Trophoblast cell (in vitro differentiated cells and primary cell): Measurements from ENCODE around the gene PSMC1.

Source experiments
- DNase-seq, 2 donors: peaks; one replicate each; pipeline ENCODE4 v3.0.0-alpha.2; 2016
- H2AFZ ChIP-seq: 2 replicates; pipeline ENCODE4 v1.6.1; 2013; ENCODE audit warnings: low read length, moderate library complexity, mild to moderate bottlenecking; ENCODE audit not compliant: insufficient read depth, poor library complexity
- H2AK5ac ChIP-seq: 2 replicates; pipeline ENCODE4 v1.6.1; 2013; ENCODE audit warnings: mild to moderate bottlenecking, low read length
- H2BK120ac ChIP-seq: 2 replicates; pipeline ENCODE4 v1.6.1; 2013; ENCODE audit warnings: low read length, mild to moderate bottlenecking, moderate library complexity; ENCODE audit not compliant: insufficient read depth, poor library complexity
- H2BK12ac ChIP-seq: 2 replicates; pipeline ENCODE4 v1.6.1; 2013; ENCODE audit warnings: mild to moderate bottlenecking, low read length, moderate library complexity
- H2BK5ac ChIP-seq: 2 replicates; pipeline ENCODE4 v1.6.1; 2013; ENCODE audit warnings: low read length, low read depth, moderate library complexity, mild to moderate bottlenecking; ENCODE audit not compliant: poor library complexity
- H3K14ac ChIP-seq: 2 replicates; pipeline ENCODE4 v1.6.1; 2013; ENCODE audit warnings: mild to moderate bottlenecking, low read length
- H3K18ac ChIP-seq: 2 replicates; pipeline ENCODE4 v1.6.1; 2013; ENCODE audit warnings: mild to moderate bottlenecking, low read length
- H3K23ac ChIP-seq: 2 replicates; pipeline ENCODE4 v1.6.1; 2013; ENCODE audit warnings: low read length
- H3K27ac ChIP-seq: 2 replicates; pipeline ENCODE4 v1.5.1; 2013; ENCODE audit warnings: low read depth, mild to moderate bottlenecking, inconsistent platforms, low read length, moderate library complexity
- H3K27me3 ChIP-seq: 2 replicates; pipeline ENCODE4 v1.6.1; 2013; ENCODE audit warnings: inconsistent platforms, mild to moderate bottlenecking, low read length, moderate library complexity; ENCODE audit not compliant: insufficient read depth
- H3K36me3 ChIP-seq, 2 experiments: 1 replicate in 1 of 2; 2 replicates in 1 of 2; pipeline ENCODE4 v1.6.1; 2013; ENCODE audit warnings: low read length in 2 of 2, mild to moderate bottlenecking in 2 of 2, moderate library complexity in 1 of 2; ENCODE audit not compliant: insufficient read depth in 2 of 2, control insufficient read depth in 1 of 2
- H3K4ac ChIP-seq: 2 replicates; pipeline ENCODE4 v1.6.1; 2013; ENCODE audit warnings: low read depth, mild to moderate bottlenecking, low read length, moderate library complexity
- H3K4me1 ChIP-seq, 2 experiments: 1 replicate in 1 of 2; 2 replicates in 1 of 2; pipeline ENCODE4 v1.6.1; 2013; ENCODE audit warnings: low read length in 2 of 2, mild to moderate bottlenecking in 2 of 2, moderate library complexity in 1 of 2; ENCODE audit not compliant: insufficient read depth in 2 of 2, control insufficient read depth in 1 of 2
- H3K4me2 ChIP-seq: 2 replicates; pipeline ENCODE4 v1.6.1; 2013; ENCODE audit warnings: inconsistent platforms, mild to moderate bottlenecking, low read length, moderate library complexity
- H3K4me3 ChIP-seq: 2 replicates; pipeline ENCODE4 v1.5.1; 2013; ENCODE audit warnings: mild to moderate bottlenecking, low read depth, low read length, inconsistent platforms
- H3K79me1 ChIP-seq: one replicate; pipeline ENCODE4 v1.6.1; 2013; ENCODE audit warnings: low read length
- H3K79me2 ChIP-seq: 2 replicates; pipeline ENCODE4 v1.6.1; 2013; ENCODE audit warnings: low read length, mild to moderate bottlenecking; ENCODE audit not compliant: control insufficient read depth, insufficient read depth, poor library complexity
- H3K9ac ChIP-seq: 2 replicates; pipeline ENCODE4 v1.6.1; 2013; ENCODE audit warnings: mild to moderate bottlenecking, low read length
- H3K9me3 ChIP-seq: 2 replicates; pipeline ENCODE4 v1.6.1; 2013; ENCODE audit warnings: low read depth, mild to moderate bottlenecking, control low read depth, inconsistent platforms, low read length; ENCODE audit not compliant: insufficient read depth
- H4K12ac ChIP-seq: 2 replicates; pipeline ENCODE4 v1.6.1; 2013; ENCODE audit warnings: low read depth, mild to moderate bottlenecking, low read length, moderate library complexity
- H4K8ac ChIP-seq: 2 replicates; pipeline ENCODE4 v1.6.1; 2013; ENCODE audit warnings: low read depth, mild to moderate bottlenecking, low read length, moderate library complexity
- H4K91ac ChIP-seq: one replicate; pipeline ENCODE4 v1.6.1; 2013; ENCODE audit warnings: low read depth, mild to moderate bottlenecking, low read length, moderate library complexity
- WGBS: extraction: QIAGEN DNeasy Blood & Tissue Kit; methylation state at CpG from one replicate; pipeline ENCODE4 v1.1.7; 2013; ENCODE audit warnings: missing lambda C conversion rate; ENCODE audit not compliant: insufficient read length, insufficient coverage; ENCODE audit errors: extremely low coverage; 5-methylcytosine and 5-hydroxymethylcytosine counted together

The PSMC1 gene

DNA sequence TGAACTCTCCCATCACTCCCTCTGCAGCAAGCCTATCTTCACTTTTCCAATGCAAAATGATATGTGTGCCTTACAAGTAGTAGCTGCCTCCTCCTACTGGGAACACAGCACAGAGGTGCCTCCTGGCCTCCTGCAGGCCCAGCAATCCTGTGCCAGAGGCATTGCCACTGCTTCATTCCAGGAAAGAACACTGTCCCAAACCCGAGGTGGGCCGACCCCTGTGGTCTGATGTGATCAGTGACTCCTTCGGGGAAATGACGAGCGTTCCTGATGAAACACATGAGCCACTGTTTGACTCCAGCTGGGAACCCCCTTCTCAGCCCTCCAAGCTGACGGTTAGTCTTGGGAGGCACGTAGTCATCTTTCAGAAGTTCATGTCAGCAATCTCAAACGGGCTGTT, 19.5 kb downstream of the PSMC1 start:
- Histone ChIP-seq H3K18ac (no peak overlapping the region), H3K14ac (no peak overlapping the region), H2BK5ac (no peak overlapping the region), H4K91ac (no peak overlapping the region), H3K9ac (no peak overlapping the region), H2AFZ (no peak overlapping the region), H3K36me3 (peaks cover 27 to 52% of the 10 kb centered on the region in 2 experiments), H3K4me3 (no peak overlapping the region), H3K9me3 (no peaks in the 10 kb centered on the region), H3K23ac (no peak overlapping the region), H4K12ac (no peak overlapping the region), H3K27ac (no peak overlapping the region), H3K27me3 (no peaks in the 10 kb centered on the region), H3K4me2 (no peak overlapping the region), H2AK5ac (no peak overlapping the region), H4K8ac (no peak overlapping the region), H3K79me2 (no peaks in the 10 kb centered on the region), H3K4ac (no peak overlapping the region), H3K4me1 (peaks cover 0 to 1% of the 10 kb centered on the region in 2 experiments), H3K79me1 (no peaks in the 10 kb centered on the region), H2BK120ac (no peak overlapping the region), H2BK12ac (no peak overlapping the region)
- WGBS, result no CpG with 5 or more reads among the region's 8 CpGs
- peak in 1 of 2 donors; percentile 22 for DNase-seq

DNA sequence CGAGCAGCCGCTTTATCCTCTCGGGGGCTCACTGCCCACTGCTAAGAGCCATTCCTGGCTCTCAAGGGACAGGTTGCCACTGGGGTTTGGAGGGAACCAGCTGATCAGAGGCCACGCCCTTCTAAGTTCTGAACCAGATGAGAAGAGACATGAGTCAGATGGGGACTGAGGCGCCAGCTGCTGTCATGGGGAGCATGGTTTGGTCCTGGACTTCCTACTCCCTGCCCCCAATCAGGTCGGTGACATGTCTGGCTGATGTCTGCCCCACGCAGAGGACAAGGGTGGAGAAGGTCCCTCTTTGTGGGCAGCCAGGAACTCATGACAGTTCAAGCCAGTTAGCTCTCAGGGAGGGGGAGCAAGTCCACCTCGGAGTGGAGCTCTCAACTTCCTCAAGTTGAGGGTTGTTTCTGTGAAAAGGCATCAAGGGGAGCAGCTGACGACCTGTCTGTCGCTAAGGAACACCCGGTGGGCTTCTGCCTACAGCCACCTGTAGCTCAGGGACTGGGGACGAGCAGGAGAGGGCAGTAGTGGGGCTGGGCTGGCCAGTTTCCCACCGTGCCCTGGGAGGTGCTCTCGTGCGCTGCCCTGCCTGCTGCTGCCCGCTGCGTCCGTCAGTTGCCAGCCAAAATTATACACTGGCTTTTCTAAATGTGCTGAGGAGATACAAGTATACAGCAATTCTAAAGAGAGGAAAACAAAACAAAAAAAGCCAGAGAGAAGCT, 20.5 kb downstream of the PSMC1 start:
- H2BK5ac ChIP-seq, result no peak overlapping the region
- H3K9me3 ChIP-seq, result no peaks in the 10 kb centered on the region
- H4K91ac ChIP-seq, result no peak overlapping the region
- H2BK12ac ChIP-seq, result no peak overlapping the region
- H4K8ac ChIP-seq, result no peak overlapping the region
- H2AK5ac ChIP-seq, result no peak overlapping the region
- no peak overlapping the region for H3K18ac ChIP-seq
- no peak overlapping the region for H2AFZ ChIP-seq
- no peak for DNase-seq
- peaks cover 26 to 51% of the 10 kb centered on the region in 2 experiments for H3K36me3 ChIP-seq
- no peaks in the 10 kb centered on the region for H3K79me2 ChIP-seq
- no peak overlapping the region for H3K4me2 ChIP-seq
- no peak overlapping the region for H4K12ac ChIP-seq
- H3K23ac ChIP-seq, result no peak overlapping the region
- no peak overlapping the region for H3K9ac ChIP-seq
- no peak overlapping the region for H2BK120ac ChIP-seq
- H3K27ac ChIP-seq, result no peak overlapping the region
- no peak overlapping the region for H3K4ac ChIP-seq
- peaks cover 0 to 7% of the 10 kb centered on the region in 2 experiments for H3K4me1 ChIP-seq
- H3K14ac ChIP-seq, result no peak overlapping the region
- no peak overlapping the region for H3K4me3 ChIP-seq
- no peaks in the 10 kb centered on the region for H3K79me1 ChIP-seq
- H3K27me3 ChIP-seq, result no peaks in the 10 kb centered on the region
- no CpG with 5 or more reads among the region's 18 CpGs for WGBS

DNA sequence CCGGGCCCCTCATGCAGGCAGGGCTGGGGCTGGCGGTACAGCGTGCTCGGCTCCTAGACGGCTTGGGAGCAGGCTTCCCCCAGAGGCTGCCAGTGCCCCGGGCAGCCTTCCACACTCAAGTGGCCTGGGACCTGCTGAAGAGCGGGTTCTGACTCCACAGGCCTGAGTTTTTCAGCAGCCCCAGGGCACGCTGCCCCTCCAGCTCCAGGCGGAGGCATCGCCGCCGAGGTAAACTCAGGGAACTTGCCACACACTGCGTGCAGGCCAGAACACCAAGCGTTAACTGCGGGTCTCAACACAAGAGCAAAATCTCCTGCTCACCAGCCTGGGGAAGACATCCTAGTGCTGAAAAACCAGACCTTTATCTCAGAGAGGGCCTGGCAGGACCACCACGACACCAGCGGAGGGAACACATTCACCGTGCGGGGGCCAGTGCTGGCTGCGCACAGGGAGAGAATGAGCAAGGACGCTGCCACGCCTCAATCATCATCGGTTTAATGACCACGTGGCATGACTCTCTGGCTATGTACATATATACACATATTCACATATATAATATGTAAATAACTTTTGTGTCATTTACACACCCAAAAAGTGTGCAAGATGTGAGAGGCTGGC, 21.3 kb downstream of the PSMC1 start:
- H3K4me2 ChIP-seq, result no peak overlapping the region
- no peak overlapping the region for H3K18ac ChIP-seq
- no peak overlapping the region for H4K12ac ChIP-seq
- no peak overlapping the region for H3K23ac ChIP-seq
- H2AFZ ChIP-seq, result no peak overlapping the region
- H2BK5ac ChIP-seq, result no peak overlapping the region
- H2AK5ac ChIP-seq, result no peak overlapping the region
- peaks cover 0 to 7% of the 10 kb centered on the region in 2 experiments for H3K4me1 ChIP-seq
- H3K27me3 ChIP-seq, result no peaks in the 10 kb centered on the region
- no peak overlapping the region for H3K4ac ChIP-seq
- H4K91ac ChIP-seq, result no peak overlapping the region
- no peaks in the 10 kb centered on the region for H3K9me3 ChIP-seq
- no peak overlapping the region for H3K9ac ChIP-seq
- H2BK120ac ChIP-seq, result no peak overlapping the region
- no peaks in the 10 kb centered on the region for H3K79me2 ChIP-seq
- H3K79me1 ChIP-seq, result no peaks in the 10 kb centered on the region
- H3K4me3 ChIP-seq, result no peak overlapping the region
- DNase-seq, result no peak
- H3K36me3 ChIP-seq, result peaks cover 21 to 46% of the 10 kb centered on the region in 2 experiments
- no CpG with 5 or more reads among the region's 24 CpGs for WGBS
- H3K27ac ChIP-seq, result no peak overlapping the region
- H3K14ac ChIP-seq, result no peak overlapping the region
- H4K8ac ChIP-seq, result no peak overlapping the region
- no peak overlapping the region for H2BK12ac ChIP-seq

DNA sequence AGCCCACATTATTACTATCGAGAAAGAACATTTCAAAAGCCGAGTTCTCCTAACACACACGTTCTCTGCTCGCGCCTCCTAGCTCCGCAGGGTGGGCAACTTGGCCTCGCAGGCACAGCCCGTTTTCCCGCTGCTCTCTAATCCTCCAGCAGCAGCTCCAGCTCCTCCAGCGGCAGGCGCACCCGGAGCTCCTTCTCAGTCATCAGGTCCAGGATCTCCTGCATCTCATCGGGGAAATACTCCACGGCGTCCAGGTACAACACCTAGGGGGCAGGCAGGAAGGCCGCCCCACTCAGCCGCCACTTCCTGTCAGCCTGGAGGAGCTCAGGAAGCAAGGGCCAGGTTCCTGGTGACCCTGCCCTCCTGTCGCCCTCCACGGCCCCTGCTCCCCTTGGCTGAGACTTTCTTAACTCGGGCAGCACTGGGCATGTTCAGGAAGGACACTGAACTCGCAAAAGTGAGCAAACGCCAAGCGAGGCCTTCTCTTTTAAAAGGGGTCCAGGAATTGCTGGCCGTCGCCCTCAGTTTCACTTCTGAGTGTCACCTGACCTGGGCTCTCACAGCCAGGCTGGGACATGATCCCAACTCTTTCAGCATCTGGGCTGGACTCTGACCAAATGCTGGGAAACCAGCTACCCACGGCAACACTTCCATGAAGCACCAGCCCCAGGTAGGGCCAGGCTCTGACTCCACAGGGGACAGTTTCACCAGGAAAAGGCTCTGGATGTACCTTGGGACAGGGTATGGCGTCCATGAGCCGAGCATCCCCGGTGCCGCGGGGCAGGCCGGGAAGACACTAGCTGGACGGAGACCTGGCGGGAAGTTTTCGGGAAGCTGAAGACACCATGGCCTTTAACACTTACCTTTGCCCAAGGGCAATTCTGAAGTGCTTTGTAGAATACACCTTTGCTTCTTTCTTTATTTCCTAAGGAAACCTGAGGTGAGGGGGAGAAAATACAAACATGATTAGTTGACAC, 22.1 kb downstream of the PSMC1 start:
- Histone ChIP-seq H3K9ac (no peak overlapping the region), H2BK12ac (no peak overlapping the region), H3K4me1 (peaks cover 0 to 7% of the 10 kb centered on the region in 2 experiments), H4K12ac (no peak overlapping the region), H3K4me3 (no peak overlapping the region), H2AFZ (no peak overlapping the region), H2BK120ac (no peak overlapping the region), H2AK5ac (no peak overlapping the region), H3K79me2 (no peaks in the 10 kb centered on the region), H3K27ac (no peak overlapping the region), H3K18ac (no peak overlapping the region), H3K14ac (no peak overlapping the region), H3K36me3 (peaks cover 21 to 40% of the 10 kb centered on the region in 2 experiments), H4K91ac (no peak overlapping the region), H2BK5ac (no peak overlapping the region), H3K4ac (no peak overlapping the region), H3K27me3 (no peaks in the 10 kb centered on the region), H3K79me1 (no peaks in the 10 kb centered on the region), H3K23ac (no peak overlapping the region), H3K4me2 (no peak overlapping the region), H4K8ac (no peak overlapping the region), H3K9me3 (no peaks in the 10 kb centered on the region)
- WGBS, result no CpG with 5 or more reads among the region's 35 CpGs
- no peak for DNase-seq
